Stimulated activated memory B cell treated with anti-CD40 and anti-IgM and Interleukin-4, amounts not matched to agents 10 μg/mL and 1 μg/mL and 100 μg/mL, for 72 hours (primary cell): Measurements from ENCODE around the gene ANKRD33B.
"Not testable (repeated sequence)": the region's sequence is repeated elsewhere in the genome, so short reads cannot be mapped to it uniquely, and the experiment has no call there.

Source experiments
- ATAC-seq: fragments of 150-1000 bp; cut with Tn5 transposase; 2 replicates; pipeline ENCODE4 v1.10.0; 2021
- H3K27ac Mint-ChIP-seq: one replicate; pipeline ENCODE4 v1.8.0; 2022; ENCODE audit warnings: mild to moderate bottlenecking, mixed read lengths
- H3K27me3 Mint-ChIP-seq: one replicate; pipeline ENCODE4 v1.8.0; 2022; ENCODE audit warnings: mixed read lengths
- H3K36me3 Mint-ChIP-seq: one replicate; pipeline ENCODE4 v1.8.0; 2022; ENCODE audit warnings: mixed read lengths
- H3K4me1 Mint-ChIP-seq: one replicate; pipeline ENCODE4 v1.8.0; 2022; ENCODE audit warnings: mixed read lengths
- H3K4me3 Mint-ChIP-seq: one replicate; pipeline ENCODE4 v1.8.0; 2022; ENCODE audit warnings: mild to moderate bottlenecking, moderate library complexity, mixed read lengths
- H3K9me3 Mint-ChIP-seq: one replicate; pipeline ENCODE4 v1.8.0; 2022; ENCODE audit warnings: mixed read lengths

ANKRD33B gene

GRCh38 chr5:10563110-10563944 lies 543 bp upstream of the ANKRD33B start:
- peak overlapping the region; percentile 95 for H3K27ac Mint-ChIP-seq
- ATAC-seq, result peak; percentile 50
- peak overlapping the region; percentile 84 for H3K4me3 Mint-ChIP-seq
- H3K27me3 Mint-ChIP-seq, result no peaks in the 10 kb centered on the region
- H3K4me1 Mint-ChIP-seq, result peaks cover 75% of the 10 kb centered on the region
- H3K36me3 Mint-ChIP-seq, result peaks cover 30% of the 10 kb centered on the region
- no peaks in the 10 kb centered on the region for H3K9me3 Mint-ChIP-seq

GRCh38 chr5:10564838-10565784 lies 1.2 kb downstream of the ANKRD33B start:
- ATAC-seq, result no peak
- Mint-ChIP-seq H3K4me3 (peak overlapping the region; percentile 96), H3K27me3 (no peaks in the 10 kb centered on the region), H3K27ac (peak overlapping the region; percentile 95), H3K9me3 (no peaks in the 10 kb centered on the region), H3K4me1 (peaks cover 76% of the 10 kb centered on the region), H3K36me3 (peaks cover 41% of the 10 kb centered on the region)

DNA sequence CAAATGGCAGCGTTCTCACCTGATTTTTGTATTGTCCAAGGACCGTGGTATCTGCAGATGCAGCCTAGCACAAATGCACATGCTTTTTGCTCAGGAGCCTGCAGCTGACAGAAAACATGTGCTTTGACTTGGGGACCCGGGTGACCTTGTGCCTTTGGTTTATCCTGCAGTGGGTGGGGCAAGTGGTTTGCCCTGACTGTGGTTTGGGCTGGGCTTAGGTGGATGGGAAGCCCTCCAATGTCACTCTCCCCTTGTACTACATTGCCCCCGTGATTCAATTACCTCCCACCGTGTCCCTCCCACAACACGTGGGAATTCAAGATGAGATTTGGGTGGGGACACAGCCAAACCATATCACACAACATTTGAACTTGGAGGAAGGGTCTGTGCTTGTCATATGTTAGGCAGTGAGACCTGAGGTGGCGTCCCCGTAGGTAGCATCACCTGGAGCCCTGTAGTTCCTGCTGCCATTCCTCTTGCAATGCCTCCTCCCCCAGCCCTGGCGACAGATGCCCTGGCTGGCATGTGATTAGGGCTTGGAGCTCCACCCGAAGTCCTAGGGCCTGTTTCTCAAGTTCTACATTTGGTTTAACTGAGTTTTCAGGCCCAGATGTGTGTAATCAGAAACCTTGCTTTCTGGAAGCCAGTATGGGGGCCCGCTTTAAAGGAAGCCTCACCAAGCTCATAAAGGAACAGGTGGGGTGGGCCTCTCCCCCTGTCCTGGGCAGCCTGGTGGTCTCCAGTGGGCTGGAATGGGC lies 2.1 kb downstream of the ANKRD33B start:
- Mint-ChIP-seq H3K27me3 (no peaks in the 10 kb centered on the region), H3K4me3 (peak overlapping the region; percentile 96), H3K36me3 (peaks cover 45% of the 10 kb centered on the region), H3K27ac (peak overlapping the region; percentile 95), H3K4me1 (peaks cover 72% of the 10 kb centered on the region), H3K9me3 (no peaks in the 10 kb centered on the region)
- ATAC-seq, result no peak

GRCh38 chr5:10566543-10567068 lies 2.7 kb downstream of the ANKRD33B start:
- ATAC-seq, result no peak
- no peaks in the 10 kb centered on the region for H3K27me3 Mint-ChIP-seq
- H3K4me1 Mint-ChIP-seq, result peaks cover 65% of the 10 kb centered on the region
- peaks cover 45% of the 10 kb centered on the region for H3K36me3 Mint-ChIP-seq
- H3K27ac Mint-ChIP-seq, result peak overlapping the region; percentile 95
- peak overlapping the region; percentile 96 for H3K4me3 Mint-ChIP-seq
- H3K9me3 Mint-ChIP-seq, result no peaks in the 10 kb centered on the region

DNA sequence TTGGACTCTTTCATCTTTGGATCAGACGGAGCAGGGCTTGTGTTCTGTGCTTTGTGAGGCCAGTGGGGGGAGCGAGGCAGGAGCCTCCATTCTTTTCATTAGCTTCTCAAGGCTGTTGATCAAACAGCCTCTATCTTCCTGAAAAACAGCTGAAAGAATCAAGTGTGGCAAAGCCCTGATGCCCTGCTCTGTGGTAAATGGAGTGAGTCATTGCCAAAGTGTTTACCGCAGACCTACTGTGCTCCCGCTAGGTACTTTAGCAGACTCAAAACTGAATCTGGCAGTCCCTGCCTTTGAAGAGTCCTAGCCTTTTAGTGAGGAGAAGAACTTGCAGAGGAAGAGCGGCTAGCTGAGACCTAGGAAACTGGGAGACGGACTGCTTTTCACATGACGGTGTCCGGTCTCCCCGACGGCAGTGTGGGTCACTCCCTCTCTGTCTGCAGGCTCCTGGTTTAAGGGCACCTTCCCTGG lies 3.3 kb downstream of the ANKRD33B start:
- ATAC-seq, result no peak
- Mint-ChIP-seq H3K27me3 (no peaks in the 10 kb centered on the region), H3K27ac (peak overlapping the region; percentile 95), H3K4me3 (peak overlapping the region; percentile 96), H3K4me1 (peaks cover 60% of the 10 kb centered on the region), H3K36me3 (peaks cover 45% of the 10 kb centered on the region), H3K9me3 (no peaks in the 10 kb centered on the region)

DNA sequence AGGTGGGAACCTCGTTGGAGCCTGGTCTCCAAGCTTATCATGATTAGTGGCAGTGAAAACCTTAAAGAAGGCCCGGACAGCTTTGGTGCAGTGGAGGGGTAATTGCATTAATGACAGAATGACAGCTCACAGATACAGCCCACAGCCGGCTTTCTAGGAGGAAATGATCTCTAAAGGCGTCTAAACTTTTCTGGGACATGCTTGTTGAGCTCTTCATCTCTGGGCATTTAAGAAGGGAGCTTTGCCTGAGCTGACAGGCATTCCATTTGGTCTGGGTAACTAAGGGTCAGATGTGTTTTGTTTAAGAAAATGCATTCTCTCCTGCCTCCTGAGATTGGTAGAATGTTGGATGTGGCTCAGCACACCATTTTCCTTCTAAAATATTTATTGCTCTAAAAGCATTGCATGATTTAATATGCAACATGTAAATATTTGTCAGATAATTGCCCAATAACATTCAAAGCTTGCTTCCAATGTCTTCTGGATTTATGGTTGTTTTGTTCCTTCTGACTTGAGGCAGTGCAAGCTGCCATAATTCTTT lies 4.0 kb downstream of the ANKRD33B start:
- Mint-ChIP-seq H3K9me3 (no peaks in the 10 kb centered on the region), H3K4me1 (peaks cover 59% of the 10 kb centered on the region), H3K27ac (peak overlapping the region; percentile 95), H3K27me3 (no peaks in the 10 kb centered on the region), H3K36me3 (peaks cover 51% of the 10 kb centered on the region), H3K4me3 (peak overlapping the region; percentile 96)
- ATAC-seq, result no peak

DNA sequence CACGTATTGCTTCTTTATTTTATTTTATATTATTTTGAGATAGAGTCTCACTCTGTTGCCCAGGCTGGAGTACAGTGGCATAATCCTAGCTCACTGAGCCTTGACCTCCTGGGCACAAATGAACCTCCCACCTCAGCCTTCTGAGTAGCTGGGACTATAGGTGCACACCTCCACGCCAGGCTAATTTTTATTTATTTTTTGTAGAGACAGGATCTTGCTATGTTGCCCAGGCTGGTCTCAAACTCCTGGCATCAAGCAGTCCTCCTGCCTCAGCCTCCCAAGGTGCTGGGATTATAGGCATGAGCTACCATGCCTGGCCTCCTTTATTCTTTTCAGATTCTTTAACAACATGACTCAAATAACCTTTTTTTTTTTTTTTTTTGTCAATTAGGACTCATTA lies 6.7 kb downstream of the ANKRD33B start:
- not testable (repeated sequence) for H3K27me3 Mint-ChIP-seq, H3K9me3 Mint-ChIP-seq, H3K27ac Mint-ChIP-seq, H3K4me3 Mint-ChIP-seq, ATAC-seq
- peaks cover 61% of the 10 kb centered on the region for H3K36me3 Mint-ChIP-seq
- peaks cover 70% of the 10 kb centered on the region for H3K4me1 Mint-ChIP-seq

- no peak overlapping the region for H3K4me3 Mint-ChIP-seq
Measured at GRCh38 chr5:10572451-10572850, 8.6 kb downstream of the ANKRD33B start.

GRCh38 chr5:10573487-10574145 lies 9.7 kb downstream of the ANKRD33B start:
- ATAC-seq, result no peak
- Mint-ChIP-seq H3K4me1 (peaks cover 70% of the 10 kb centered on the region), H3K4me3 (no peak overlapping the region), H3K9me3 (no peaks in the 10 kb centered on the region), H3K27ac (peak overlapping the region; percentile 42), H3K27me3 (no peaks in the 10 kb centered on the region), H3K36me3 (peaks cover 45% of the 10 kb centered on the region)

More at GRCh38 chr5:10572451-10572850, 8.6 kb downstream of the ANKRD33B start:
- Mint-ChIP-seq H3K4me1 (peaks cover 70% of the 10 kb centered on the region), H3K27me3 (no peaks in the 10 kb centered on the region), H3K27ac (no peak overlapping the region), H3K36me3 (peaks cover 55% of the 10 kb centered on the region), H3K9me3 (no peaks in the 10 kb centered on the region)
- no peak for ATAC-seq

- not testable (repeated sequence) for H3K27ac Mint-ChIP-seq, ATAC-seq, H3K9me3 Mint-ChIP-seq, H3K27me3 Mint-ChIP-seq, H3K4me3 Mint-ChIP-seq
- Mint-ChIP-seq H3K4me1 (peaks cover 73% of the 10 kb centered on the region), H3K36me3 (peaks cover 39% of the 10 kb centered on the region)
Measured at GRCh38 chr5:10574879-10575278, 11.0 kb downstream of the ANKRD33B start.

DNA sequence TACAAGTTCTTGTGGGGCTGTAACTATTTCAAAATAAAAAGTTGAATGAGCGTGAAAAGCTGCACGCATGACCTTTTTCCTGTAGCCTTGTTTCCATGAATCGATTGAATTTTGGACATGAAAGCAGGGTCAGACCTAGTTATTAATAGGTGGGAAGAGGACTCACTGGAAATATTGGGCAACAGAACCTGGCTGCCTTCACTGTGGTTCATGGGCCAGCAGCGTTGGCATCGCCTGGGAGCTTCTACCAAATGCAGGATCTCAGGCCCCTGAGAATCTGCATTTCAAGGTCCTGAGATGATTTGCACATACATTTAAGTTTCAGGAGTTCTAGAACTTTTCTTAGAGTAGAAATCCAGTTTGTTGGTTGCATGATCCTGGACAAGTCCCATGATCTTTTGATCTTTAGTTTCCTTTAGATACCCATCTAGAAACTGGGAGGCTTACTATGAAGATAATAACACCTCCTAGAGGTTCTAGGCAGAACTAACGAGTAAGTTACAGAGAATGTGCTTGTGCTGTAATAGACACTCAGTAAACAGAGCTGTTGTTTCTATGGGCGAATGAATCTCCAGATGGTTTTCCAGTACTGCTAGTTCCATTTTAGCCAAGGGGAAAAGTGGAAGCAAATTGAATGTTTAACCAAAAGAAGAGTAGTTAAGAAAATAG lies 12.4 kb downstream of the ANKRD33B start:
- no peaks in the 10 kb centered on the region for H3K27me3 Mint-ChIP-seq
- peak overlapping the region; percentile 72 for H3K27ac Mint-ChIP-seq
- H3K4me3 Mint-ChIP-seq, result no peak overlapping the region
- ATAC-seq, result no peak
- peaks cover 81% of the 10 kb centered on the region for H3K4me1 Mint-ChIP-seq
- peaks cover 41% of the 10 kb centered on the region for H3K36me3 Mint-ChIP-seq
- no peaks in the 10 kb centered on the region for H3K9me3 Mint-ChIP-seq

- Mint-ChIP-seq H3K27me3 (no peaks in the 10 kb centered on the region), H3K4me1 (peaks cover 87% of the 10 kb centered on the region), H3K4me3 (peak overlapping the region; percentile 41), H3K27ac (peak overlapping the region; percentile 72), H3K9me3 (no peaks in the 10 kb centered on the region), H3K36me3 (peaks cover 46% of the 10 kb centered on the region)
- no peak for ATAC-seq
Measured at GRCh38 chr5:10576790-10577189, 12.9 kb downstream of the ANKRD33B start.

- Mint-ChIP-seq H3K36me3 (peaks cover 51% of the 10 kb centered on the region), H3K4me3 (peak overlapping the region; percentile 61), H3K27me3 (no peaks in the 10 kb centered on the region), H3K9me3 (no peaks in the 10 kb centered on the region), H3K27ac (peak overlapping the region; percentile 72), H3K4me1 (peaks cover 91% of the 10 kb centered on the region)
- peak; percentile 52 for ATAC-seq
Measured at GRCh38 chr5:10577371-10578292, 13.8 kb downstream of the ANKRD33B start.
